Adrenal gland (tissue), 19 donors: ENCODE measurements around the gene TMUB2. TPM values are rescaled to one million over a fixed set of nuclear protein-coding genes. Genes with fewer than 3 reads are reported as not detected.
"Not testable (repeated sequence)": the region's sequence is repeated elsewhere in the genome, so short reads cannot be mapped to it uniquely, and the experiment has no call there.

Experiments used
- DNase-seq, 7 donors: peaks; one replicate each; pipeline ENCODE4 v3.0.0-alpha.2; 2019 to 2020
- H3K27ac ChIP-seq, 5 donors: fragments of 200-600 bp; sonication (generic) in 4 of 5; 1 replicate in 3 of 5; 2 replicates in 2 of 5; pipeline versions ENCODE4 v1.5.1 to v1.8.0; 2016 to 2020; ENCODE audit warnings: mild to moderate bottlenecking in 1 of 5
- H3K27me3 ChIP-seq: fragments of 200-600 bp; 2 replicates; pipeline ENCODE4 v1.8.0; 2021
- H3K36me3 ChIP-seq, 2 donors: fragments of 200-600 bp; replicated peaks in 1 of 2; 1 replicate in 1 of 2; 2 replicates in 1 of 2; pipeline versions ENCODE4 v1.5.1 to v1.8.0; 2018 to 2022
- H3K4me1 ChIP-seq, 2 donors: fragments of 200-600 bp; replicated peaks in 1 of 2; 1 replicate in 1 of 2; 2 replicates in 1 of 2; pipeline versions ENCODE4 v1.5.1 to v1.8.0; 2018 to 2021
- H3K4me3 ChIP-seq, 4 donors: fragments of 200-600 bp; sonication (generic) in 3 of 4; one replicate each; pipeline ENCODE4 v1.5.1; 2016 to 2018
- H3K9me3 ChIP-seq, 3 donors: fragments of 200-600 bp; sonication (generic) in 1 of 3; replicated peaks in 1 of 3; 1 replicate in 2 of 3; 2 replicates in 1 of 3; pipeline versions ENCODE4 v1.5.1 to v1.8.0; 2016 to 2021
- CTCF ChIP-seq, 6 experiments: fragments of 450-650 bp in 4 of 6; fragments of 200-600 bp in 2 of 6; sonication (generic) in 1 of 6; IDR thresholded peaks; 1 replicate in 5 of 6; 2 replicates in 1 of 6; pipeline versions ENCODE4 v1.5.1 to v1.8.0; 2016 to 2021; ENCODE audit warnings: antibody characterized with exemption in 6 of 6, mild to moderate bottlenecking in 2 of 6, moderate library complexity in 1 of 6
- POLR2A ChIP-seq, 2 donors: fragments of 450-650 bp; IDR thresholded peaks; one replicate each; pipeline ENCODE4 v1.6.1; 2017; ENCODE audit warnings: antibody characterized with exemption in 2 of 2, mild to moderate bottlenecking in 2 of 2, moderate library complexity in 1 of 2
- WGBS, 4 donors: extraction: QIAGEN DNeasy Blood & Tissue Kit in 2 of 4; methylation state at CpG; one replicate each; pipeline versions ENCODE4 v1.1.5 to v1.1.7; 2013 to 2017; 5-methylcytosine and 5-hydroxymethylcytosine counted together
- intact Hi-C, 2 donors: fragments of 100-400 bp; cut with DNase I; formaldehyde crosslinking; loops; one replicate each; pipeline versions ENCODE4 v1.14.1 to v1.15.0; 2022 to 2023
- long read RNA-seq, 10 donors: library from polyadenylated mRNA in 3 of 10; unstranded in 2 of 10; stranded (forward) in 1 of 10; transcript quantifications; one replicate each; pipeline ENCODE4 v2.0.0 and lab custom pipeline, GENCODE V29; 2021 to 2026
- polyA plus RNA-seq, 3 donors: library from polyadenylated mRNA; stranded (reverse); fragments of 200-250 nt in 2 of 3; fragments of 350-450 nt in 1 of 3; fragmentation: Illumina TruSeq in 1 of 3; extraction: RNeasy Lipid Tissue Mini Kit (QIAGEN cat#74804) in 1 of 3; gene quantifications; one replicate each; pipeline ENCODE4 v1.2.3, GENCODE V29; 2013 to 2014
- total RNA-seq, 9 donors: library from RNA; depleted of rRNA in 4 of 9; stranded (reverse); fragments of >200 nt in 4 of 9; fragments of 120-200 nt in 1 of 9; fragmentation: NEBNext Ultra II Directional in 1 of 9; extraction: Animal tissue kit (Norgen Biotek cat#: 25700) in 1 of 9; gene quantifications; one replicate each; pipeline versions ENCODE4 v1.1.0 to v1.2.4, GENCODE V29; 2013 to 2023
- donor health status: healthy with polysubstance abuse.
- donor health status: Bipolar disorder and iron deficiency.
- donor health status: DM: yes; HTN: yes; CAD: no.
- donor health status: DM: no; HTN: no; CAD: no.
- donor health status: DM: no; HTN: no; CAD: no.
- donor health status: DM: yes; HTN: yes; CAD: no.

The TMUB2 gene
- total RNA-seq (10 to 100 TPM; 21.8 to 48.6 (median 38.7) TPM), polyA plus RNA-seq (10 to 100 TPM; 22.8 to 89.3 (median 79.1) TPM)
- long read RNA-seq, donor 1, partial matches to known transcripts = 15 of 18 reads
- long read RNA-seq, donor 1, other reads (novel, unspliced or antisense) = 0 of 18 reads
- long read RNA-seq, donor 2, partial matches to known transcripts = 0 of 3 reads
- long read RNA-seq, donor 2, other reads (novel, unspliced or antisense) = 0 of 3 reads
- long read RNA-seq, donor 3, partial matches to known transcripts = 0 of 5 reads
- long read RNA-seq, donor 3, other reads (novel, unspliced or antisense) = 0 of 5 reads
- long read RNA-seq, donor 4, partial matches to known transcripts = 2 of 25 reads
- long read RNA-seq, donor 4, other reads (novel, unspliced or antisense) = 18 of 25 reads
- long read RNA-seq, donor 5, transcript TMUB2-212 (3 exons, 1,918 nt) = minor isoform, 5 of 99 reads
- long read RNA-seq, donor 5, transcript TMUB2-201 (3 exons, 2,418 nt) = major isoform, 12 of 99 reads
- long read RNA-seq, donor 5, transcript TMUB2-204 (4 exons, 1,953 nt) = minor isoform, 9 of 99 reads
- long read RNA-seq, donor 5, partial matches to known transcripts = 21 of 99 reads
- long read RNA-seq, donor 5, other reads (novel, unspliced or antisense) = 46 of 99 reads
- long read RNA-seq, donor 6, partial matches to known transcripts = 1 of 12 reads
- long read RNA-seq, donor 6, other reads (novel, unspliced or antisense) = 10 of 12 reads
- long read RNA-seq, donor 7, partial matches to known transcripts = 0 of 3 reads
- long read RNA-seq, donor 7, other reads (novel, unspliced or antisense) = 0 of 3 reads
- long read RNA-seq, donor 8, partial matches to known transcripts = 0 of 6 reads
- long read RNA-seq, donor 8, other reads (novel, unspliced or antisense) = 0 of 6 reads
- long read RNA-seq, donor 9, partial matches to known transcripts = 0 of 4 reads
- long read RNA-seq, donor 9, other reads (novel, unspliced or antisense) = 0 of 4 reads
- long read RNA-seq, donor 10, partial matches to known transcripts = 7 of 12 reads
- long read RNA-seq, donor 10, other reads (novel, unspliced or antisense) = 0 of 12 reads

GRCh38 chr17:44186307-44187130 lies at the start of gene TMUB2:
Gene TMUB2, plus strand, starts transcription at chr17:44186972. Its CDS starts 737 bp downstream, at chr17:44187709.
- WGBS, 4 donors = 0 to 1% (median 0%) methylated on average over 31 to 50 of the region's 50 CpGs
- Histone ChIP-seq H3K27ac (peak within 1 kb of the TSS; percentile 84 to 99 (median 98)), H3K4me1 (peaks cover 11 to 35% of the 10 kb centered on the region in 2 donors), H3K4me3 (peak within 1 kb of the TSS; percentile 58 to 94 (median 74)), H3K9me3 (no peaks in the 10 kb centered on the region), H3K27me3 (no peaks in the 10 kb centered on the region), H3K36me3 (peaks cover 0 to 43% of the 10 kb centered on the region in 2 donors)
- DNase-seq = peak; percentile 99 to 100 (median 99)
- TF ChIP-seq POLR2A (IDR thresholded peaks at IDR 0.05) (peak; percentile 65 to 89), CTCF (IDR thresholded peaks at IDR 0.05) (no peak)
- intact Hi-C loops = no loop called here

DNA sequence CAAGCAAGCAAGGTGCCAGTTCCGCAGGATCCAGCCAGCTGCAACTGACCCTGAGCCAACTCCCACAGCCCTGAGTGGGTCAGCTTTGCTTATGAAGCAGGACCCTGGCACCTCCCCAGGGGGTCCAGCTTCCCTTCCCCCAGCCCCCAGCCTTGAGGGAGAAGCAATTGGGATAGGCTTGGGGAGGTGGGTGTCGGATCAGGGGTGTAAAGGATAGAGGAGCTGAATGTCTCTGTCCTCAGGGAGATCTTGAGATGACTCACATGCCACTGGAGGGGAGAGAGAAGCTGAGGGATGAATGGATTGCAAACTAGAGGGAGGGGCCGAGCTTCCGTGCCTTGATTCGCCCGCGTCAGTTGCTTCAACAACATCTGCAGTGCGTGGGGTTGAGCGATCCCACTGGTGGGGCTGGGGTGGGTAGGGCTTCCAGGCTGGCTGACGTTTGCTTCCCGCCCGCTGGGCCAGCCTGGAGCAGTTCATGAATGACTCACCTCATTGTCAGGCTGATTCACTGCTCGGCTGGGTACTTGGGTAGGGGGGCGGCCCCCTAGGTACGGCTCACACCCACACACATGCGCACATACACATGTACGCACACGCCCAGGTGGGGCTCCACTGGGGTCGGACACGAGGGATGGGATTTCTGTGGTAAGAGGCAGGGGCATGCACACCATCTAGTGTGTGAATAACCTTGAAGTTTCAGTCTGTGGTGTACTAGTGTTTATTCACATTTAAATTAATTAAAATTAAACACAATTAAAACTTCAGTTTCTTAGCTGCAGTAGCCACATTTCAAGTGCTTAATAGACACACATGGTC lies 48.7 kb upstream of the TMUB2 start:
- no peaks in the 10 kb centered on the region for H3K9me3 ChIP-seq
- no peaks in the 10 kb centered on the region for H3K36me3 ChIP-seq
- H3K27ac ChIP-seq = peak overlapping the region in 4 of 5 donors; percentile 30 to 77 (median 58)
- peak; percentile 89 to 97 (median 97) for DNase-seq
- peak overlapping the region in 1 of 4 donors; percentile 30 for H3K4me3 ChIP-seq
- H3K4me1 ChIP-seq = peaks cover 15% of the 10 kb centered on the region in 2 donors
- WGBS, 4 donors = 1 to 6% (median 3%) methylated on average over 10 to 20 of the region's 20 CpGs
- intact Hi-C loops = no loop called here
- TF ChIP-seq POLR2A (IDR thresholded peaks at IDR 0.05) = peak in 1 of 2 donors; percentile 60
- TF ChIP-seq CTCF (IDR thresholded peaks at IDR 0.05) = no peak
- H3K27me3 ChIP-seq = no peaks in the 10 kb centered on the region

- DNase-seq, H3K4me3 ChIP-seq, H3K4me1 ChIP-seq, H3K9me3 ChIP-seq, H3K27me3 ChIP-seq, intact Hi-C loops, H3K36me3 ChIP-seq: not testable (repeated sequence)
- 88 to 96% (median 92%) methylated on average over 8 of the region's 8 CpGs for WGBS, 4 donors
- H3K27ac ChIP-seq = peak overlapping the region in 1 of 5 donors; percentile 34
These were observed 42.9 kb upstream of the TMUB2 start for GRCh38 chr17:44143921-44144320.
